GM19395 (cell line): ENCODE measurements around the gene SERINC3.

Source experiments
- ATAC-seq: cut with Tn5 transposase; IDR thresholded peaks from one replicate; pipeline ENCODE4 v1.9.1; 2021; ENCODE audit warnings: mild to moderate bottlenecking, moderate library complexity; ENCODE audit not compliant: unreplicated experiment

The SERINC3 gene

DNA sequence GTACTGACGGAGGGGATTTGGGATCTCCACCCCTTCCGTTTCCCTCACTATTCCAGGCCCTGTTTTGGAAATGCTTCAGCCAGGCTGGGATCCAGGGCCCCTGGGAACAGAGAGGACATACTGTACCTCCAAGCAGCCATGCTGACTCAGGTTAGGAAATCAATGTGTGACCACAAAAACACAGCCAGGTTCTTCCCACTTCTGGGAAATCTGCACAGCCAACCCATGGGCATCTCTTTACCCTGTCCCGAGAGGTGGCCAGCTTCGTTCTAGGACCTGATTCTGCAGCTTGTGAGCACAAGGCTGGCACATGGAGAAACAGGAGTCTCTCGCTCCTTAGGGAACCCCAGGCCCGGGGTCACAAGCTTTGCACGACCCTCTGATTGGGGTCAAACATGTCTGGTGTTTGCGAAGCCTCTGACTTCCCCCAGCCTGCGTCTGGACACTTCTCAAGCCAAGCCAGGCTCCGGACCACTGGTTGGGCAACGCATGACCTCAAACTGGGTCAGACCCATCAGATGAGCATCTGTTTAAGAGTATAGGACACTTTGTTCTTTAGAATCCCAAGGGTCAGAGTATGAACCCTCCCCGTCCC is 54.5 kb downstream of the SERINC3 start:
- ATAC-seq, result no peak

GRCh38 chr20:44465001-44465560 is 56.8 kb downstream of the SERINC3 start:
- no peak for ATAC-seq

- no peak for ATAC-seq
These were observed 57.4 kb downstream of the SERINC3 start for GRCh38 chr20:44464514-44464913.

GRCh38 chr20:44463466-44463865 is 58.4 kb downstream of the SERINC3 start:
- no peak for ATAC-seq

DNA sequence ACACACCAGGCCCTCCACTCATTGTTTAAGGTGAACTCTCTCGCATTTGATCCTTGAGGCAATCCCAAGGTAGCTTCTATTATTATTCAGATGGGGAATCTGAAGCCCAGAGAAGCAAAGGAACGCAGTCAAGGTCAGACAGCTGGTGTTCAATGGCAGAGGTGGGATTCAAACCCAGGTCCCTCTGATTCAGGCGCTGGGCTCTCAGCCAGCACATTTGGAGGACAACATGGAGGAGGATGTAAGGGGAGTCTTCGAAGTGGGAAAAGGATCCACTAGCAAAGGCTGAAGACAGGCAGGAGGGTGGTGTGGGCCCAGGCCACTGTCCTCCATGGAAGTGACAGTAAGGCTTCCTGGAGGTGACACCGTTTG is 60.1 kb downstream of the SERINC3 start:
- ATAC-seq, result no peak

DNA sequence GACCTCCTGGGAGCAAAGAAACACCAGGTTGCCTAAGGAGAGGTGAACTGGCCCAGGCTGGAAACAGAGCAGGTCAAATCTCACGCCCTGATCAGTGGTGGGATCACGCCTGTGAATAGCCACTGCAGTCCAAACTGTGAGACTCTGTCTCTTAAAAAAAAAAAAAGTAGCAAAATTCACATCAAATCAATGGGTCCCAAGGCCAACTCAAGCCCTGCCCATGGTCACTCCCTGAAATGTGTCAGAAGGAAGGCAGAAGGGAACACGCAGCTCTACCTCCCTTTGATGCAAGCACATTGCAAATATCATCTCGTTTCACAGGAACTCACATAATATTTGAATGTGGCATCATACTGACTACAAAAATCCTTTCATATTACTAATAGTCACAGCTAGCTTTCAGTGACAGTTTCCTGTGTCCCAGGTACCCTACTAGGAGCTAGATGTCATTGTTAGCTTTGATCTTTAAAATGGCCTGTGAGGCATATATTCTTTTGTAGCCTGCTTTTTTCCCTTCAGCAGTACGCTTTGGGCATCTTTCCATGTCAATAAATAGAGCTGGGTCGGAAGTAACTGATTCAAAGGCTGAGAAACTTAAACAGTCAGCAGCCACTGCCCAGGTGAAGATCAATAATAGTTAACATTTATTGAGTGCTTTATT is 60.6 kb downstream of the SERINC3 start:
- ATAC-seq, result no peak

DNA sequence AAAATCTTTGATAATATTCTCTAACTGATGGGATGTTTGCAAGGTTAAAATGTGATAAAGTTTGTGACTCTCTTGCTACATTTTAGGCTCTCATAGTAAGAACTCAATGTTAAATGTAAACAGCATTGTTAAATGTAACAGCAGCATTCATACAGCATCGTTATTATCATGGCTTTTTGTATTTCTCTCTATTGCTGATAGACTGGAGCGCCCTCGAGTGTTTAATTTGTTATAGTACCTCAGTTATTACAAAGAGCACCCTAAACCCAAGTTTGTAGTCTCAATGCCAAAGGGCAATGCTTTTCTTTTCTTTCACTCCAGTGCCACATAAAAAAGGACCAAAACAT is 61.1 kb downstream of the SERINC3 start:
- ATAC-seq, result no peak

DNA sequence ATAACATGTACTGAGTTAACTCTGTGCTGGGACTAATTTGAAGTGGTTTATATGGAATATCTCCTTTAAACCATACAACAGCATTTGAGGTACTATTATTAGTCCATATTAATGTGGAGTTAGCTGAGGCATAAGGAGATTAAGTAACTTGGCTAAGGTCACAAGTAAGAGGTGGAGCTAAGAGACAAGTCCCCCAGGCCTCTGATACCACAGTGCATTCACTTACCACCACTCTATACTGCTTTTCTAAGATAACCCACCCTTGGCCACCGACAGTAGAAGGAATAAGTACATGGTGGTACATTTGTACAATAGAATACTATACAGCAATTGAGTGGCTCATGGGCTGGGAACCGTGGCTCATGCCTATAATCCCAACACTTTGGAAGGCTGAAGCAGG is 62.6 kb downstream of the SERINC3 start:
- no peak for ATAC-seq

GRCh38 chr20:44457016-44457415 is 64.9 kb downstream of the SERINC3 start:
- no peak for ATAC-seq

DNA sequence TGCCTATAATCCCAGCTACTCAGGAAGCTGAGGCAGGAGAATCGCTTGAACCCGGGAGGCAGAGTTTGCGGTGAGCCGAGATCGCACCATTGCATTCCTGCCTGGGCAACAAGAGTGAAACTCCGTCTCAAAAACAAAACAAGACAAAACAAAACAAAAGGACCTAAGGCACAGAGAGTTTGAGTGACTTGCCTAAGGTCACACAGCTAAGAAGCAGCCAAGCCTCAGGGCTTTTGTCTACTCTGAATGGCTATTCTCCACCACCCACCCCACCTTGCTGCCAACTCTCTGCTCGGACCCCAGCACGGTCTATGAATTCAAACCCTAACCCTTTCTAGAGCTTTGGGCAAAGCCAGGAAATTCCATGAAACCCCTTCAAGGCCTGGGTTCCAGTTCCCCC is 65.3 kb downstream of the SERINC3 start:
- no peak for ATAC-seq

DNA sequence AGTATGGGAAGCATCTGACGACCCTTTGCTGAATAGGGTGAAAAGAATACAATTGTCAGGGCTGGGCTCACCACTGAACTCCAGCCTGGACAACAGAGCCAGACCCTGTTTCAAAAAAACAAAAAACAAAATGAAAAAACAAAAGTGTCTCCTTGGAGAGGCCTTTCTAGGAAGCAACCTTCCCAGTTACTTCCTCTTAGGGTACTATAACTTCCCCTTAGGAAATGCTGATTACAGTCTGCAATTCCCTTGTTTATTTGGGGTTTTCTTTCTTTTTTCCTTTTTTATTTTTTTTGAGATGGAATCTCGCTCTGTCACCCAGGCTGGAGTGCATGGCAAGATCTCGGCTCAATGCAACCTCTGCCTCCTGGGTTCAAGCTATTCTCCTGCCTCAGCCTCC is 66.7 kb downstream of the SERINC3 start:
- ATAC-seq, result no peak

DNA sequence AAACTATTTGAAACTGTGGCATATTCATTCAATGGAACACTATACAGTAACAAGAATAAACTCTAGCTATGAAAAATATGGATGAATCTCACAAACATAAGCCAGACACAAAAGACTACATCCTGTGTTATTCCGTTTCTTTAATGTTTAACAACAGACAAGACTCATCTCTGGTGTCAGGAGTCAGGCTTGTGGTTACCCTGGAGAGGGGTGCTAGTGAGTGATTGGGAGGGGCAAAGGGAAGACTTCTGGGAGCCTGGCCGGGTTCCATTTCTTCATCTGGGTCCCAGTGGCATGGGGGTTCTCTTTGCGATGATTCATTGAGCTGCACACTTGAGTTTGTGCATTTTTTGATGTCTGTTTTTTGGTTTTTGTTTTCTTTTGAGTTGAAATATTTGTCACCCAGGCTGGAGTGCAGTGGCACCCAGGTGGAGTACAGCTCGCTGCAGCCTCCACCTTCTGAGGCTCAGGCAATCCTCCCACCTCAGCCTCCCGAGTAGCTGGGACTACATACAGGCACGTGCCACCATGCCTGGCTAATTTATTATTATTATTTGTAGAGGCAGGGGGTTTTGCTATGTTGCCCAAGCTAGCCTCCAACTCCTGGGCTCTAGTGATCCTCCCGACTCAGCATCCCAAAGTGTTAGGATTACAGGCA is 67.4 kb downstream of the SERINC3 start:
- ATAC-seq, result no peak

- no peak for ATAC-seq
These were observed 70.9 kb downstream of the SERINC3 start for GRCh38 chr20:44450903-44451450.

- ATAC-seq, result no peak
These were observed 71.5 kb downstream of the SERINC3 start for GRCh38 chr20:44450281-44450889.

- ATAC-seq, result no peak
These were observed 72.0 kb downstream of the SERINC3 start for GRCh38 chr20:44449864-44450263.

GRCh38 chr20:44448753-44449546 is 72.9 kb downstream of the SERINC3 start:
- no peak for ATAC-seq

DNA sequence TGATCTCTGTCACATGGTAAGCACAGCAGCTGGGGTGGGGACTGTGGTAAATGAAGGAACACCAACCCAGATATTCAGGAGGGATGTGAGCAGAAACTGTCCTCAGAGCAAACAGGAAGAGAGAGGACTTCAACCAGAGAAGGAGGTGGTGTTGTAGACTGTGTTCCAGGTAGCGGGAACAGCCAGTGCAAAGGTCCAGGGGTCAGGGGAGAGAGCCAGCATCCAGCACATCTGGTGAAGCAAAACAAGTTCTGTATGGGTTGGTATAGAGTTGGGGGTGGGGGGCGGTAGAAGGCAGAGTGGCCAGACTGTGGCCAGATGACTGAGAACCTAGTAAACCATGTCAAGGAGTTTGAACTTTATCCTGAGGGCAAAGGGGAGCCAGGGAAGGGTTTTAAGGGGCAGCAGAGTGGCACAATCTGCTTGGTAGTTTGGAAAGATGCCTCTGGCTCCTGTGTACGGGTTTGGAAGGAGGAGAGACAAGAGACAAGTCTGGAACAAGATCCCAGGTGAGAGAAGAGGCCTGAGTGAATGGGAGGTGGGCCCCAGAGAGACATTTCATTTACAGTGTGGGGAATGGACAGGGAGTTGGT is 73.9 kb downstream of the SERINC3 start:
- no peak for ATAC-seq
